Thoracic aorta (tissue), 2 donors: Measurements from ENCODE around the gene STK25. TPM values are rescaled to one million over a fixed set of nuclear protein-coding genes. Genes with fewer than 3 reads are reported as not detected.

Source experiments
- ATAC-seq: fragments of 150-250 bp; one replicate; pipeline ENCODE4 v1.8.0; 2017; ENCODE audit warnings: low read depth; ENCODE audit not compliant: insufficient number of reproducible peaks, low FRiP score
- DNase-seq: peaks from one replicate; pipeline ENCODE4 v3.0.0-alpha.2; 2020; ENCODE audit warnings: low spot score
- H3K27ac ChIP-seq, 2 donors: fragments of 200-600 bp; sonication (generic); 1 replicate in 1 of 2; 2 replicates in 1 of 2; pipeline ENCODE4 v1.5.1; 2016; ENCODE audit warnings: mild to moderate bottlenecking in 2 of 2, moderate library complexity in 2 of 2
- H3K27me3 ChIP-seq: fragments of 200-600 bp; sonication (generic); replicated peaks from 2 replicates; pipeline ENCODE4 v1.6.0; 2016; ENCODE audit warnings: mild to moderate bottlenecking; ENCODE audit not compliant: insufficient read depth
- H3K36me3 ChIP-seq: fragments of 200-600 bp; sonication (generic); one replicate; pipeline ENCODE4 v1.5.1; 2016
- H3K4me1 ChIP-seq, 2 donors: fragments of 200-600 bp; sonication (generic); 1 replicate in 1 of 2; 2 replicates in 1 of 2; pipeline versions ENCODE4 v1.5.1 to v1.6.0; 2016; ENCODE audit warnings: low read depth in 2 of 2, mild to moderate bottlenecking in 1 of 2; ENCODE audit not compliant: control insufficient read depth in 1 of 2
- H3K4me3 ChIP-seq: fragments of 200-600 bp; sonication (generic); 2 replicates; pipeline ENCODE4 v1.5.1; 2016; ENCODE audit warnings: mild to moderate bottlenecking
- H3K9me3 ChIP-seq: fragments of 200-600 bp; sonication (generic); 2 replicates; pipeline ENCODE4 v1.5.1; 2016
- CTCF ChIP-seq: fragments of 200-600 bp; sonication (generic); IDR thresholded peaks from one replicate; pipeline ENCODE4 v1.5.1; 2019; ENCODE audit warnings: antibody characterized with exemption
- total RNA-seq, 2 donors: library from RNA; depleted of rRNA; stranded (reverse); fragments of >200 nt; gene quantifications; one replicate each; pipeline versions ENCODE4 v1.1.0 to v1.2.3, GENCODE V29; 2016

The STK25 gene
- total RNA-seq, 2 donors from 2014 or later: 180 to 279 TPM

- Histone ChIP-seq H3K27ac (no peak overlapping the region), H3K4me3 (no peak overlapping the region), H3K27me3 (no peaks in the 10 kb centered on the region), H3K36me3 (peaks cover 22% of the 10 kb centered on the region), H3K4me1 (no peaks in the 10 kb centered on the region), H3K9me3 (no peaks in the 10 kb centered on the region)
- TF ChIP-seq CTCF: no peak
- DNase-seq (no peak), ATAC-seq (no peak)
These were observed 17.4 kb downstream of the STK25 start for GRCh38 chr2:241490825-241491506.

- DNase-seq (no peak), ATAC-seq (no peak)
- Histone ChIP-seq H3K4me3 (no peak overlapping the region), H3K36me3 (peaks cover 13% of the 10 kb centered on the region), H3K27ac (no peak overlapping the region), H3K9me3 (no peaks in the 10 kb centered on the region), H3K27me3 (no peaks in the 10 kb centered on the region), H3K4me1 (no peaks in the 10 kb centered on the region)
- no peak for TF ChIP-seq CTCF
These were observed 18.4 kb downstream of the STK25 start for GRCh38 chr2:241489733-241490680.

GRCh38 chr2:241489088-241489487, 19.3 kb downstream of the STK25 start:
- no peaks in the 10 kb centered on the region for H3K9me3 ChIP-seq
- H3K27ac ChIP-seq: no peak overlapping the region
- H3K4me1 ChIP-seq: no peaks in the 10 kb centered on the region
- no peak for TF ChIP-seq CTCF
- H3K27me3 ChIP-seq: no peaks in the 10 kb centered on the region
- H3K36me3 ChIP-seq: peaks cover 4% of the 10 kb centered on the region
- no peak overlapping the region for H3K4me3 ChIP-seq
- ATAC-seq (no peak), DNase-seq (no peak)

GRCh38 chr2:241485172-241485911, 23.0 kb downstream of the STK25 start:
- Histone ChIP-seq H3K9me3 (no peaks in the 10 kb centered on the region), H3K4me1 (no peaks in the 10 kb centered on the region), H3K4me3 (no peak overlapping the region), H3K27ac (no peak overlapping the region), H3K36me3 (no peaks in the 10 kb centered on the region), H3K27me3 (no peaks in the 10 kb centered on the region)
- ATAC-seq: no peak
- TF ChIP-seq CTCF: no peak
- no peak for DNase-seq

- Histone ChIP-seq H3K4me3 (no peak overlapping the region), H3K4me1 (no peaks in the 10 kb centered on the region), H3K27me3 (no peaks in the 10 kb centered on the region), H3K9me3 (no peaks in the 10 kb centered on the region), H3K36me3 (peaks cover 4% of the 10 kb centered on the region), H3K27ac (no peak overlapping the region)
- DNase-seq (no peak), ATAC-seq (no peak)
- no peak for TF ChIP-seq CTCF
These were observed 25.1 kb downstream of the STK25 start for GRCh38 chr2:241483305-241483704.
